ENCODE results near the gene GGNBP2. TPM values are rescaled to one million over a fixed set of nuclear protein-coding genes. Genes with fewer than 3 reads are reported as not detected.
A peak's percentile ranks its signal among the peaks of the same experiment; 100 is the strongest.

Gene GGNBP2
- total and polyA plus RNA-seq, 3 experiments from 2014 or later = 63.3 to 67.0 (median 65.1) TPM

DNA sequence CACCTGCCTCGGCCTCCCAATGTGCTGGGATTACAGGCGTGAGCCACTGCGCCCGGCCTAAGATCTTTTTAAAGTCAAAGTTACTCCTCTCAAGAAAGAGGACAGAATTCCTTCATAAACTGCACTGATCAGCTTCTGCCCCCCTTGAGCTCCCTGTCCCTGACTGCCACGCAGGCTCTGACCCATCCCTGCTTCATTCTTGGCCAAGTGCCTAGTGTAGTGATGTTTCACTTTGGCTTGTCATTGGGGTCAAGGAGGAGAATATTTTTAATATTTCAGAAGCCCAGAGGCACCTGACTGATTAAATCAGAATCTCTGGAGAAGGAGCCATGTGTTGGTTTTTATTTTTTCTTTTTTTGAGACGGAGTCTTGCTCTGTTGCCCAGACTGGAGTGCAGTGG lies 65.8 kb downstream of the GGNBP2 start:
- H3K27ac Mint-ChIP-seq = no peak overlapping the region
- no peaks in the 10 kb centered on the region for H3K27me3 Mint-ChIP-seq
- ChIA-PET CTCF (interaction anchor here (1.7 kb wide), 1 partner anchor 9 kb away, joined by 7 read pairs; the partner anchor contains the start of gene MRM1), POLR2A (no interaction called here)
- DNase-seq = no peak
- peaks cover 13 to 29% (median 24%) of the 10 kb centered on the region in 3 donors for H3K4me1 Mint-ChIP-seq
- no peaks in the 10 kb centered on the region for H3K9me3 Mint-ChIP-seq
- H3K4me3 Mint-ChIP-seq = no peak overlapping the region
- no peak overlapping the region for H3K27ac ChIP-seq (ENCODE audit: low read depth, low read length)
- peaks cover 0 to 11% (median 4%) of the 10 kb centered on the region in 3 donors for H3K36me3 Mint-ChIP-seq
- H3K9me3 ChIP-seq (ENCODE audit: low read length) = no peaks in the 10 kb centered on the region
- no peaks in the 10 kb centered on the region for H3K36me3 ChIP-seq (ENCODE audit: insufficient read depth, low read length)
- no peak overlapping the region for H3K4me3 ChIP-seq (ENCODE audit: low read length)
- no peaks in the 10 kb centered on the region for H3K27me3 ChIP-seq (ENCODE audit: insufficient read depth, low read length, poor library complexity, severe bottlenecking)
- peaks cover 3% of the 10 kb centered on the region for H3K4me1 ChIP-seq (ENCODE audit: insufficient read depth, low read length)

DNA sequence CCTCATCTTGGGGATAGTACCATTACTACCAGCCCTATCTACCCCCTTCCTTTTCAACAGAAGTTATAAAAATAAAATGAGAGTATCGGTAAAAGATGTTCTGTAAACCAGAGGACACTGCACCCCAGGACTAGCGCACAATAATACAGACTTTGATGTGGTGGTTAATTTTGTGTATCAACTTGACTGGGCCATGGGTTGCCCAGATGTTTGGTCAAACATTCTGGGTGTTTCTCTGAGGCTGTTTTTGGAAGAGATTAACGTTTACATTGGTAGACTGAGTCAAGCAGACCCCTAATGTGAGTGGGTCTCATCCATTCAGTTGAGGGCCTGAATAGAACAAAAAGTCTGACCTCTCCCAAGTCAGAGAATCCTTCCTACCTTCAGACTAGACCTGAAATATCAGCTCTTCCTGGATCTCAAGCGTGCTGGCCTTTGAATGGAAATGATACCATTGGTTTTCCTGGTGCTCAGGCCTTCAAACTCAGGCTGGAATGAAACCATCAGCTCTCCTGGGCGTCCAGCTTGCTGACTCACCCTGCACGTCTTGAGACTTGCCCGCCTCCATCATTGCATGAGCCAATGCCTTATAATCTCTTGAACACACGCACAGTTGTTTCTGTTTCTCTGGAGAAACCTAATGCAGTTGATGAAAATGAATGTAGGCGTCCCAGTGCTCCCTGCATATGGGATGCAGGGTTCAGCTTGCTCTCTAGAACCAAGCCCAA lies 66.8 kb downstream of the GGNBP2 start:
- peaks cover 6 to 21% (median 16%) of the 10 kb centered on the region in 3 donors for H3K4me1 Mint-ChIP-seq
- H3K36me3 ChIP-seq (ENCODE audit: insufficient read depth, low read length) = no peaks in the 10 kb centered on the region
- H3K4me3 ChIP-seq (ENCODE audit: low read length) = no peak overlapping the region
- DNase-seq = no peak
- ChIA-PET POLR2A (no interaction called here), CTCF (interaction anchor here (1.7 kb wide), 1 partner anchor 10 kb away, joined by 7 read pairs; the partner anchor contains the start of gene MRM1)
- H3K9me3 ChIP-seq (ENCODE audit: low read length) = no peaks in the 10 kb centered on the region
- H3K4me3 Mint-ChIP-seq = no peak overlapping the region
- peaks cover 0 to 8% (median 4%) of the 10 kb centered on the region in 3 donors for H3K36me3 Mint-ChIP-seq
- H3K4me1 ChIP-seq (ENCODE audit: insufficient read depth, low read length) = no peaks in the 10 kb centered on the region
- no peaks in the 10 kb centered on the region for H3K27me3 ChIP-seq (ENCODE audit: insufficient read depth, low read length, poor library complexity, severe bottlenecking)
- H3K9me3 Mint-ChIP-seq = no peaks in the 10 kb centered on the region
- no peaks in the 10 kb centered on the region for H3K27me3 Mint-ChIP-seq
- no peak overlapping the region for H3K27ac Mint-ChIP-seq
- no peak overlapping the region for H3K27ac ChIP-seq (ENCODE audit: low read depth, low read length)

DNA sequence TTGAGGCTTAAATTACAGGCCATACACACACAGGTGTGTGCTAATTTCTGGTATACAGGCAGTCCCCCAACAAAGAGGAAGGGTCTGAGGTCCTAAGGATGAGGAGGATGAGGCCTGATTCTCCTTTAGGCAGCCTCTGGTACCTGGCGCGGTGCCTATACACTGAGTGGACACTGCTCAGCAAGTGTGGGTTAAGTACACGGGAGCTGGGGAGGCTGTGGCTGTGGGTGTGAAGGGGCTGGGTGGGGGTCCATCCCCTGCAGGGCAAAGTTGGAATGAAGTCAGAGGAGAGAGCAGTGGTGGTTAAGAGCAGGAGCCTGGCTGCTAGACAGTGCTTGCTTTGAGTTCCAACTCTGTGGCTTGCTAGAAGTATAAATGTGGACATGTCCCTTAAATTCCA lies 67.6 kb downstream of the GGNBP2 start:
- H3K27ac ChIP-seq (ENCODE audit: low read depth, low read length) = no peak overlapping the region
- Mint-ChIP-seq H3K27ac (peak overlapping the region in 2 of 8 donors; percentile 54 to 92), H3K4me1 (peaks cover 6 to 21% (median 16%) of the 10 kb centered on the region in 3 donors), H3K27me3 (no peaks in the 10 kb centered on the region), H3K9me3 (no peaks in the 10 kb centered on the region), H3K4me3 (no peak overlapping the region), H3K36me3 (peaks cover 0 to 8% (median 4%) of the 10 kb centered on the region in 3 donors)
- DNase-seq = no peak
- no peaks in the 10 kb centered on the region for H3K4me1 ChIP-seq (ENCODE audit: insufficient read depth, low read length)
- H3K9me3 ChIP-seq (ENCODE audit: low read length) = no peaks in the 10 kb centered on the region
- H3K4me3 ChIP-seq (ENCODE audit: low read length) = no peak overlapping the region
- no peaks in the 10 kb centered on the region for H3K27me3 ChIP-seq (ENCODE audit: insufficient read depth, low read length, poor library complexity, severe bottlenecking)
- CTCF ChIA-PET = no interaction called here
- POLR2A ChIA-PET = no interaction called here
- no peaks in the 10 kb centered on the region for H3K36me3 ChIP-seq (ENCODE audit: insufficient read depth, low read length)

DNA sequence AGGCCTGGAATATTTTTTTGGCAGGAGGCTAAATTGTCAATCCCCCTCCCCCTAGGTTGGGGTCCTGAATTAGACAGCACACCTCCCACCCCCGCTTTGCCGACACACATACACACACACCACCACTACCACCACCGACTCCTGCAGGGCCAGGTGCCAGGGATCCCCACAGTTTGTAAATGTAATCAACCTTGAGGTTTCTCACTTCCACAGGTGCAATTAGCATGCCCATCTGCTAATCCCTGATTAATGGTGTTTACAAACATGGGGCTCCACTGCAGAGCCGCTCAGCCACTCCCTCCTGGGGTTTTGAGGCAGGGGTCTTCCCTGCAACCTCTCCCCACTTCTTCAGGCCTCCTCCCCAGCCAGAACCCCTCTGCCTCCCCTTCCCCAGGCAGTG lies 68.4 kb downstream of the GGNBP2 start:
- H3K9me3 Mint-ChIP-seq = no peaks in the 10 kb centered on the region
- Histone ChIP-seq H3K4me1 (ENCODE audit: insufficient read depth, low read length) (no peaks in the 10 kb centered on the region), H3K9me3 (ENCODE audit: low read length) (no peaks in the 10 kb centered on the region), H3K27me3 (ENCODE audit: insufficient read depth, low read length, poor library complexity, severe bottlenecking) (no peaks in the 10 kb centered on the region), H3K4me3 (ENCODE audit: low read length) (no peak overlapping the region), H3K36me3 (ENCODE audit: insufficient read depth, low read length) (no peaks in the 10 kb centered on the region), H3K27ac (ENCODE audit: low read depth, low read length) (no peak overlapping the region)
- H3K4me1 Mint-ChIP-seq = peaks cover 2 to 14% (median 10%) of the 10 kb centered on the region in 3 donors
- peaks cover 0 to 2% (median 0%) of the 10 kb centered on the region in 3 donors for H3K36me3 Mint-ChIP-seq
- H3K27ac Mint-ChIP-seq = no peak overlapping the region
- H3K4me3 Mint-ChIP-seq = no peak overlapping the region
- ChIA-PET POLR2A (no interaction called here), CTCF (interaction anchor here (3.2 kb wide), 1 partner anchor 10 kb away, joined by 12 read pairs; no protein-coding TSS in a partner anchor)
- DNase-seq = no peak
- H3K27me3 Mint-ChIP-seq = no peaks in the 10 kb centered on the region

DNA sequence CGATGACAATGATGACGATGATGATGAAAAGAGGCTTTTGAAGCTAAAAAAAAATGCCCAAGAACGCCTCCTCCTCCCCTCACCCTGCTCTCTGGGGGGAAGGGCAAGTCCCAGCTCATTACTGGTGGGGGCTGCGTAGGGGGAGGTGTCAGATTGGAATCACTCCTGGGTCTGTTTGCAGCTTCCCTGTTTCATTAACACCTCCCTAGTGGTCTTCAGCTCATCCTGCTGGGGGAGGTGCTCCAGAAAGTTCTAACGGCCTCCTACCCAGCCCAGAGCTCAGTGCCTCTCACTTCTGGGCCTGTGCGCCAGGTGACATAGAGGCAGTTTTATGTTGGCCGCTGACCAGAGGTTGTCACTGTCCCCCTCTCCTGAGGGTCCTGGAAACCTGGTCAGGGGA lies 69.4 kb downstream of the GGNBP2 start:
- no peak overlapping the region for H3K27ac ChIP-seq (ENCODE audit: low read depth, low read length)

DNA sequence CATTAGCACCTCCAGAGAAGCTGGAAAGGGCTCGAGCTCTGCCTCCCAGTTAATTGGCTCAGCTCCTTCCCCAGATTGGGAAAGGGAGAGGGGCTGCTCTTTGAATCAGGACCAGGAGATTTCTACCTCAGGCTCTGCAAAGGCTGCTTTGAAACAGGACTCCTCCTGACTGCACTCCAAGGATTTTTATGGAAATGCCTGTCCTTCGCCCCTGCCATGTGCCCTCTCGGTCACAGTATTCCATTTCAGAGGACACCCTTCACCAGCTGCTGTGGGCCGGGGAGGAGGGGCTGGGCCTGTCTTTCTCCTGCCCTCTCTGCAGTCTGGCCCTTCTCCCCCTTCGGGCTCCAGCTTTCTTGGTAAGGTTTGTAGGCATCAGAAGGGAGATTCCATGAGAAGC lies 70.2 kb downstream of the GGNBP2 start:
- Histone ChIP-seq H3K27me3 (ENCODE audit: insufficient read depth, low read length, poor library complexity, severe bottlenecking) (no peaks in the 10 kb centered on the region), H3K36me3 (ENCODE audit: insufficient read depth, low read length) (no peaks in the 10 kb centered on the region), H3K4me3 (ENCODE audit: low read length) (no peak overlapping the region), H3K9me3 (ENCODE audit: low read length) (no peaks in the 10 kb centered on the region), H3K4me1 (ENCODE audit: insufficient read depth, low read length) (no peaks in the 10 kb centered on the region), H3K27ac (ENCODE audit: low read depth, low read length) (no peak overlapping the region)
- Mint-ChIP-seq H3K4me1 (no peaks in the 10 kb centered on the region), H3K27me3 (peaks cover 0 to 1% of the 10 kb centered on the region in 2 donors), H3K4me3 (no peak overlapping the region), H3K27ac (no peak overlapping the region), H3K36me3 (no peaks in the 10 kb centered on the region), H3K9me3 (no peaks in the 10 kb centered on the region)
- CTCF ChIA-PET = interaction anchor here (3.2 kb wide), 1 partner anchor 12 kb away, joined by 12 read pairs; no protein-coding TSS in a partner anchor
- POLR2A ChIA-PET = no interaction called here
- DNase-seq = no peak

More for the DNA sequence above, 69.4 kb downstream of the GGNBP2 start:
- Mint-ChIP-seq H3K27me3 (no peaks in the 10 kb centered on the region), H3K36me3 (no peaks in the 10 kb centered on the region), H3K9me3 (no peaks in the 10 kb centered on the region), H3K4me1 (peaks cover 2 to 6% (median 5%) of the 10 kb centered on the region in 3 donors), H3K27ac (no peak overlapping the region), H3K4me3 (no peak overlapping the region)
- Histone ChIP-seq H3K36me3 (ENCODE audit: insufficient read depth, low read length) (no peaks in the 10 kb centered on the region), H3K4me3 (ENCODE audit: low read length) (no peak overlapping the region), H3K27me3 (ENCODE audit: insufficient read depth, low read length, poor library complexity, severe bottlenecking) (no peaks in the 10 kb centered on the region), H3K9me3 (ENCODE audit: low read length) (no peaks in the 10 kb centered on the region), H3K4me1 (ENCODE audit: insufficient read depth, low read length) (no peaks in the 10 kb centered on the region)
- ChIA-PET CTCF (interaction anchor here (1.1 to 3.2 kb wide), 2 partner anchors 11 to 434 kb away, joined by 3 to 12 read pairs; no protein-coding TSS in a partner anchor), POLR2A (no interaction called here)
- no peak for DNase-seq

DNA sequence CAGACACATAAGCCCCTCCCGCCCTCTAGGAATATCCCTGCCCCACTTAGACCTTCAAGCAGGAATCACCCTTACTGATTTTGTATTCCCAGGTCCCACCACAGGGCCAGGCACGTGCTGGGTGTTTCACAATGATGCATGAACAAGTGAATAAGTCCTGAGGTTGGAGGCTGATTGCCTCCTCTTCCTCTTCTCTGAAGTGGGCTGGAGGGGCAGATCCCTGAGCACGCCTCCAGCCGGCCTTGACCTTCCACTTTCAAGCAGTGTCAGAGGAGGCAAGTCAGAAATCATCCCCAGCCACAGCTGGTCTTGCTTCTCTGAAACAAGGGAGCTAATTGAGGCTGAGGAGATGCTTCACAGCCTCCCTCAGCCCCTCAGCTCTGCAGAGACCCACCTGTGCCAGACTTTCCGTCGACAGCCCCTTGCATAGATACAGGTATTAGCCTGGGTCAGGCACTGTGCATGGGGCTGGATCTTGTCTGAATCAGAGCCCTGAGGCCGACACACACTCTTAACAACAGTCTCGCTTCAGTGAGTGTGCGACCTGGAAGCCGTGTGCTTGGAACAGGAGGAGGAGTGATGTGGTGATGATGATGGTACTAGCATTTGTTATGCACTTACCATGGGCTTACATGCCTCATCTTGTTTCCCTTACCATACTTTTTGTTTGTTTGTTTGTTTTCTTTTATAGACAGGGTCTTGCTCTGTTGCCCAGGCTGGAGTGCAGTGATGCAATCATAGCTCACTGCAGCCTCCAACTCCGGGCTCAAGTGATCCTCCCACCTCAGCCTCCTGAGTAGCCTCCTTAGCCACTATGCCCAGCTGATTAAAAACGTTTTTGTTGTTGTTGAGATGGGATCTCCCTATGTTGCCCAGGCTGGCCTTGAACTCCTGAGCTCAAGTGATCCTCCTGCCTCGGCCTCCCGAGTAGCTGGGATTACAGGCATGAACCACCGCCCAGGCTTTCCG lies 71.6 kb downstream of the GGNBP2 start:
- Histone ChIP-seq H3K4me3 (ENCODE audit: low read length) (no peak overlapping the region), H3K36me3 (ENCODE audit: insufficient read depth, low read length) (no peaks in the 10 kb centered on the region), H3K4me1 (ENCODE audit: insufficient read depth, low read length) (no peaks in the 10 kb centered on the region), H3K9me3 (ENCODE audit: low read length) (no peaks in the 10 kb centered on the region), H3K27ac (ENCODE audit: low read depth, low read length) (no peak overlapping the region), H3K27me3 (ENCODE audit: insufficient read depth, low read length, poor library complexity, severe bottlenecking) (no peaks in the 10 kb centered on the region)
- H3K27ac Mint-ChIP-seq = no peak overlapping the region
- no peaks in the 10 kb centered on the region for H3K9me3 Mint-ChIP-seq
- H3K36me3 Mint-ChIP-seq = no peaks in the 10 kb centered on the region
- H3K27me3 Mint-ChIP-seq = peaks cover 0 to 2% of the 10 kb centered on the region in 2 donors
- H3K4me1 Mint-ChIP-seq = no peaks in the 10 kb centered on the region
- no peak overlapping the region for H3K4me3 Mint-ChIP-seq
- ChIA-PET CTCF (interaction anchor here (1.4 to 3.2 kb wide), 2 partner anchors 10 to 13 kb away, joined by 5 to 12 read pairs; no protein-coding TSS in a partner anchor), POLR2A (no interaction called here)
- no peak for DNase-seq

DNA sequence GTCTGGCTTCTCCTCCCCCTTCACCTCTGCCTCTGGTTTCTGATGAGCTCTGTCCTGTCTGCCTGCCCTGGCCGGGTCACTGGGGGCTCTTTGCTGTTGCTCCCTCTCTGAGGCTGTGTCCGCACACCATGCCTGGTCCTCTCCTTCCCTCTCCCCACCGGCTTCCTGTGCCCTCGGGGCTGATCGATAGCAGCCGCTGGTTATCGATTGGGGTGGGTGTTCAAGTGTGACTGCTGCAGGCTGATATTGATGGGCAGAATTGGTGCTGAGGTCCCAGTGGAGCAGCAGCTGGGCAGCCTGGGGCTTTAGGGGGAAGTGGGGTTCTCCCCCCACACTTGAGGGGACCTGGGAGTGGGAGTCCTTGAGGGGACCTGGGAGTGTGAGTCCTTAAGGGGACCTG lies 73.1 kb downstream of the GGNBP2 start:
- CTCF ChIA-PET = interaction anchor here (1.4 kb wide), 1 partner anchor 15 kb away, joined by 3 read pairs; no protein-coding TSS in a partner anchor
- no peak overlapping the region for H3K27ac Mint-ChIP-seq

More for the DNA sequence above, 73.1 kb downstream of the GGNBP2 start:
- Mint-ChIP-seq H3K27me3 (peaks cover 0 to 2% of the 10 kb centered on the region in 2 donors), H3K4me3 (no peak overlapping the region), H3K4me1 (no peaks in the 10 kb centered on the region), H3K36me3 (no peaks in the 10 kb centered on the region), H3K9me3 (no peaks in the 10 kb centered on the region)
- Histone ChIP-seq H3K4me3 (ENCODE audit: low read length) (no peak overlapping the region), H3K9me3 (ENCODE audit: low read length) (no peaks in the 10 kb centered on the region), H3K36me3 (ENCODE audit: insufficient read depth, low read length) (no peaks in the 10 kb centered on the region), H3K4me1 (ENCODE audit: insufficient read depth, low read length) (no peaks in the 10 kb centered on the region), H3K27me3 (ENCODE audit: insufficient read depth, low read length, poor library complexity, severe bottlenecking) (no peaks in the 10 kb centered on the region), H3K27ac (ENCODE audit: low read depth, low read length) (no peak overlapping the region)
- no peak for DNase-seq
- POLR2A ChIA-PET = no interaction called here
